Measurements from ENCODE around the gene TMEM150A.

- TF ChIP-seq CTCF (IDR thresholded peaks at IDR 0.05) = no peak
- TF ChIP-seq POLR2A (IDR thresholded peaks at IDR 0.05) = no peak
Observed at GRCh38 chr2:85579266-85579935, 23.1 kb downstream of the TMEM150A start.
